ENCODE results near the gene ZMYND15.
A peak's percentile ranks its signal among the peaks of the same experiment; 100 is the strongest.

ZMYND15 gene

GRCh38 chr17:4772235-4772613 lies 32.6 kb downstream of the ZMYND15 start:
- no peaks in the 10 kb centered on the region for H3K9me3 ChIP-seq
- H3K4me3 ChIP-seq (ENCODE audit: low read depth in 1 of 2, low read length in 1 of 2): no peak overlapping the region
- H3K27ac ChIP-seq: no peak overlapping the region
- H3K4me1 ChIP-seq (ENCODE audit: control insufficient read depth in 1 of 2, insufficient read depth in 1 of 2, low read depth in 1 of 2, low read length in 1 of 2): no peaks in the 10 kb centered on the region
- H3K36me3 ChIP-seq: no peaks in the 10 kb centered on the region
- H3K27me3 ChIP-seq: peaks cover 24% of the 10 kb centered on the region
- no peak for TF ChIP-seq CTCF (IDR thresholded peaks at IDR 0.05)

- no peaks in the 10 kb centered on the region for H3K9me3 ChIP-seq
- no peak for TF ChIP-seq CTCF (IDR thresholded peaks at IDR 0.05)
- H3K36me3 ChIP-seq: no peaks in the 10 kb centered on the region
- H3K4me3 ChIP-seq (ENCODE audit: low read depth in 1 of 2, low read length in 1 of 2): no peak overlapping the region
- H3K27ac ChIP-seq: no peak overlapping the region
- H3K27me3 ChIP-seq: peaks cover 73% of the 10 kb centered on the region
- H3K4me1 ChIP-seq (ENCODE audit: control insufficient read depth in 1 of 2, insufficient read depth in 1 of 2, low read depth in 1 of 2, low read length in 1 of 2): no peaks in the 10 kb centered on the region
These were observed 38.5 kb downstream of the ZMYND15 start for GRCh38 chr17:4777969-4778760.

GRCh38 chr17:4780325-4780955 lies 40.8 kb downstream of the ZMYND15 start:
- peaks cover 88% of the 10 kb centered on the region for H3K27me3 ChIP-seq
- TF ChIP-seq CTCF (IDR thresholded peaks at IDR 0.05): no peak
- no peaks in the 10 kb centered on the region for H3K36me3 ChIP-seq

GRCh38 chr17:4782652-4783051 lies 43.0 kb downstream of the ZMYND15 start:
- H3K4me1 ChIP-seq (ENCODE audit: control insufficient read depth in 1 of 2, insufficient read depth in 1 of 2, low read depth in 1 of 2, low read length in 1 of 2): peaks cover 3 to 13% of the 10 kb centered on the region in 2 experiments
- peak; percentile 17 for TF ChIP-seq CTCF (IDR thresholded peaks at IDR 0.05)
- H3K27ac ChIP-seq: no peak overlapping the region
- no peak overlapping the region for H3K4me3 ChIP-seq (ENCODE audit: low read depth in 1 of 2, low read length in 1 of 2)
- H3K36me3 ChIP-seq: no peaks in the 10 kb centered on the region
- H3K27me3 ChIP-seq: peaks cover 99% of the 10 kb centered on the region
- H3K9me3 ChIP-seq: no peaks in the 10 kb centered on the region

More at GRCh38 chr17:4780325-4780955, 40.8 kb downstream of the ZMYND15 start:
- Histone ChIP-seq H3K27ac (no peak overlapping the region), H3K9me3 (no peaks in the 10 kb centered on the region), H3K4me1 (ENCODE audit: control insufficient read depth in 1 of 2, insufficient read depth in 1 of 2, low read depth in 1 of 2, low read length in 1 of 2) (peaks cover 0 to 3% of the 10 kb centered on the region in 2 experiments), H3K4me3 (ENCODE audit: low read depth in 1 of 2, low read length in 1 of 2) (no peak overlapping the region)

- H3K4me1 ChIP-seq (ENCODE audit: control insufficient read depth in 1 of 2, insufficient read depth in 1 of 2, low read depth in 1 of 2, low read length in 1 of 2): peaks cover 19 to 32% of the 10 kb centered on the region in 2 experiments
- H3K9me3 ChIP-seq: no peaks in the 10 kb centered on the region
- no peaks in the 10 kb centered on the region for H3K36me3 ChIP-seq
- TF ChIP-seq CTCF (IDR thresholded peaks at IDR 0.05): no peak
- no peak overlapping the region for H3K4me3 ChIP-seq (ENCODE audit: low read depth in 1 of 2, low read length in 1 of 2)
- H3K27ac ChIP-seq: no peak overlapping the region
- H3K27me3 ChIP-seq: peaks cover 96% of the 10 kb centered on the region
These were observed 45.9 kb downstream of the ZMYND15 start for GRCh38 chr17:4785311-4786105.

All from neutrophil (primary cell).